ENCODE data around the gene MPPED1.

Gene MPPED1

GRCh38 chr22:43392385-43392989 lies 19.3 kb upstream of the MPPED1 start:
- no peak for DNase-seq (ENCODE audit: low read depth in 2 of 2)

- DNase-seq (ENCODE audit: low read depth in 2 of 2): no peak
Measured at GRCh38 chr22:43393132-43393843, 18.5 kb upstream of the MPPED1 start.

GRCh38 chr22:43393844-43394474 lies 17.9 kb upstream of the MPPED1 start:
- DNase-seq (ENCODE audit: low read depth in 2 of 2): no peak

- DNase-seq (ENCODE audit: low read depth in 2 of 2): no peak
Measured at GRCh38 chr22:43395086-43395695, 16.6 kb upstream of the MPPED1 start.

GRCh38 chr22:43396321-43396933 lies 15.4 kb upstream of the MPPED1 start:
- DNase-seq (ENCODE audit: low read depth in 2 of 2): no peak

- DNase-seq (ENCODE audit: low read depth in 2 of 2): no peak
Measured at GRCh38 chr22:43396934-43397457, 14.8 kb upstream of the MPPED1 start.

- no peak for DNase-seq (ENCODE audit: low read depth in 2 of 2)
Measured at GRCh38 chr22:43397766-43398165, 14.0 kb upstream of the MPPED1 start.

- DNase-seq (ENCODE audit: low read depth in 2 of 2): no peak
Measured at GRCh38 chr22:43398246-43398645, 13.6 kb upstream of the MPPED1 start.

- no peak for DNase-seq (ENCODE audit: low read depth in 2 of 2)
Measured at GRCh38 chr22:43398910-43399309, 12.9 kb upstream of the MPPED1 start.

GRCh38 chr22:43399338-43399979 lies 12.4 kb upstream of the MPPED1 start:
- no peak for DNase-seq (ENCODE audit: low read depth in 2 of 2)

GRCh38 chr22:43399980-43400358 lies 11.8 kb upstream of the MPPED1 start:
- DNase-seq (ENCODE audit: low read depth in 2 of 2): no peak

- DNase-seq (ENCODE audit: low read depth in 2 of 2): no peak
Measured at GRCh38 chr22:43400449-43400848, 11.4 kb upstream of the MPPED1 start.

- DNase-seq (ENCODE audit: low read depth in 2 of 2): no peak
Measured at GRCh38 chr22:43401233-43401632, 10.6 kb upstream of the MPPED1 start.

GRCh38 chr22:43401661-43402060 lies 10.2 kb upstream of the MPPED1 start:
- no peak for DNase-seq (ENCODE audit: low read depth in 2 of 2)

GRCh38 chr22:43402128-43402527 lies 9.7 kb upstream of the MPPED1 start:
- no peak for DNase-seq (ENCODE audit: low read depth in 2 of 2)

GRCh38 chr22:43404673-43405385 lies 7.0 kb upstream of the MPPED1 start:
- no peak for DNase-seq (ENCODE audit: low read depth in 2 of 2)

GRCh38 chr22:43406186-43406790 lies 5.5 kb upstream of the MPPED1 start:
- DNase-seq (ENCODE audit: low read depth in 2 of 2): no peak

- DNase-seq (ENCODE audit: low read depth in 2 of 2): no peak
Measured at GRCh38 chr22:43407591-43407990, 4.2 kb upstream of the MPPED1 start.

GRCh38 chr22:43408009-43408408 lies 3.8 kb upstream of the MPPED1 start:
- DNase-seq (ENCODE audit: low read depth in 2 of 2): no peak

GRCh38 chr22:43409046-43409445 lies 2.8 kb upstream of the MPPED1 start:
- DNase-seq (ENCODE audit: low read depth in 2 of 2): no peak

- DNase-seq (ENCODE audit: low read depth in 2 of 2): no peak
Measured at GRCh38 chr22:43409800-43410199, 2.0 kb upstream of the MPPED1 start.

Measured in stimulated activated CD8-positive, alpha-beta memory T cell treated with anti-CD3 and anti-CD28 coated beads, Interleukin-2, amount 100 ng/mL, for 1 hour (primary cell).